BJ (cell line): ENCODE results near the gene FSTL3. TPM values are rescaled to one million over a fixed set of nuclear protein-coding genes. Genes with fewer than 3 reads are reported as not detected.
"Not testable (repeated sequence)": the region's sequence is repeated elsewhere in the genome, so short reads cannot be mapped to it uniquely, and the experiment has no call there.

ENCODE experiments used
- CTCF ChIA-PET: fragments of 350-600 bp; formaldehyde crosslinking; extraction: SDS; loops from one replicate; lab custom pipeline; 2021; ENCODE audit warnings: antibody characterized with exemption, inconsistent platforms; lab: Yijun Ruan, JAX
- POLR2A ChIA-PET: fragments of 300-600 bp; sonication (Branson Sonifier 250); formaldehyde crosslinking; extraction: SDS; loops from one replicate; lab custom pipeline; 2021; ENCODE audit warnings: antibody characterized with exemption; lab: Charles Lee
- DNase-seq: peaks from one replicate; pipeline ENCODE4 v3.0.0-alpha.2; 2011; ENCODE audit warnings: low read depth
- H3K27me3 ChIP-seq: 2 replicates; pipeline ENCODE4 v1.6.0; 2011; ENCODE audit warnings: low read length; ENCODE audit not compliant: control insufficient read depth, insufficient read depth
- H3K36me3 ChIP-seq: 2 replicates; pipeline ENCODE4 v1.5.1; 2011; ENCODE audit warnings: low read length; ENCODE audit not compliant: control insufficient read depth, insufficient read depth
- H3K4me3 ChIP-seq: 2 replicates; pipeline ENCODE4 v1.5.1; 2011; ENCODE audit warnings: low read depth, mild to moderate bottlenecking, control low read depth, low read length
- polyA plus RNA-seq: library from polyadenylated mRNA; depleted of rRNA; stranded (reverse); fragments of >200 nt; gene quantifications from 2 replicates; pipeline ENCODE4 v1.2.3, GENCODE V29; 2011
- TF ChIP-seq, protein P1 (sequence below): IDR thresholded peaks from 2 replicates; pipeline ENCODE4 v1.5.1; 2011; ENCODE audit warnings: low read depth, mild to moderate bottlenecking, control low read depth, inconsistent platforms, low read length, moderate library complexity; ENCODE audit not compliant: insufficient read depth

Gene FSTL3
- polyA plus RNA-seq, 1 experiment, result 83.2 TPM

DNA sequence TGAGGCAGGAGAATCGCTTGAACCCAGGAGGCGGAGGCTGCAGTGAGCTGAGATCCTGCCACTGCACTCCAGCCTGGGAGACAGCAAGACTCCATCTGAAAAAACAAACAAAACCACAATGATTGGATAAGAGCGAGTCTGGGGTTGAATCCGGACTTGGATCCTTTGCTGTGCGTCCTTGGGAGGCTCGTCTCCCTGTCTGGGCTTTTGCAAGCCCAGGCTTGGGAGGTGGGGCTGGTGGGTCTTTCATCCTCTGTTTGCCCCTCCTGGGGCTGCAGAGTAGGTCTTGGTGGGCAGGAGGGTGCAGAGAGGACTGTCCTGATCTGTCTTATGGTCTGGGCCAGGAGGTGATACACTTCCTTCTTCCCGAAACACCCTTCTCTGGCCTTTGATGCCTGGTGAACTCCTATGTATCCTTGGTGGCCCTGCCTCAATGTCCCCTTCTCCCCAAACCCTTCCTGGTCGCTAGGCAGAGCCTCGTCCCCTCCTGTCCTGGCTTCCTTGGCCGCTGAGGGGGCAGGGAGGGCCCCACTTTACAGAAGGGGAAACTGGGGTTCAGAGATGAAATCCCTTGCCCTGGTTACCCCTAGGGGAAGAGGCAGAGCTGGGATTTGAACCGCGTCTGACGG, 49.4 kb downstream of the FSTL3 start:
- Histone ChIP-seq H3K4me3 (no peak overlapping the region), H3K27me3 (peaks cover 2% of the 10 kb centered on the region; the same call in 1 of the 2 replicates), H3K36me3 (no peaks in the 10 kb centered on the region)
- CTCF ChIA-PET, result interaction anchor here (1.7 kb wide), 1 partner anchor 9 kb away, joined by 7 read pairs; no protein-coding TSS in a partner anchor
- DNase-seq, result no peak
- POLR2A ChIA-PET, result no interaction called here
- TF ChIP-seq, protein P1, sequence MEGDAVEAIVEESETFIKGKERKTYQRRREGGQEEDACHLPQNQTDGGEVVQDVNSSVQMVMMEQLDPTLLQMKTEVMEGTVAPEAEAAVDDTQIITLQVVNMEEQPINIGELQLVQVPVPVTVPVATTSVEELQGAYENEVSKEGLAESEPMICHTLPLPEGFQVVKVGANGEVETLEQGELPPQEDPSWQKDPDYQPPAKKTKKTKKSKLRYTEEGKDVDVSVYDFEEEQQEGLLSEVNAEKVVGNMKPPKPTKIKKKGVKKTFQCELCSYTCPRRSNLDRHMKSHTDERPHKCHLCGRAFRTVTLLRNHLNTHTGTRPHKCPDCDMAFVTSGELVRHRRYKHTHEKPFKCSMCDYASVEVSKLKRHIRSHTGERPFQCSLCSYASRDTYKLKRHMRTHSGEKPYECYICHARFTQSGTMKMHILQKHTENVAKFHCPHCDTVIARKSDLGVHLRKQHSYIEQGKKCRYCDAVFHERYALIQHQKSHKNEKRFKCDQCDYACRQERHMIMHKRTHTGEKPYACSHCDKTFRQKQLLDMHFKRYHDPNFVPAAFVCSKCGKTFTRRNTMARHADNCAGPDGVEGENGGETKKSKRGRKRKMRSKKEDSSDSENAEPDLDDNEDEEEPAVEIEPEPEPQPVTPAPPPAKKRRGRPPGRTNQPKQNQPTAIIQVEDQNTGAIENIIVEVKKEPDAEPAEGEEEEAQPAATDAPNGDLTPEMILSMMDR, result no peak

DNA sequence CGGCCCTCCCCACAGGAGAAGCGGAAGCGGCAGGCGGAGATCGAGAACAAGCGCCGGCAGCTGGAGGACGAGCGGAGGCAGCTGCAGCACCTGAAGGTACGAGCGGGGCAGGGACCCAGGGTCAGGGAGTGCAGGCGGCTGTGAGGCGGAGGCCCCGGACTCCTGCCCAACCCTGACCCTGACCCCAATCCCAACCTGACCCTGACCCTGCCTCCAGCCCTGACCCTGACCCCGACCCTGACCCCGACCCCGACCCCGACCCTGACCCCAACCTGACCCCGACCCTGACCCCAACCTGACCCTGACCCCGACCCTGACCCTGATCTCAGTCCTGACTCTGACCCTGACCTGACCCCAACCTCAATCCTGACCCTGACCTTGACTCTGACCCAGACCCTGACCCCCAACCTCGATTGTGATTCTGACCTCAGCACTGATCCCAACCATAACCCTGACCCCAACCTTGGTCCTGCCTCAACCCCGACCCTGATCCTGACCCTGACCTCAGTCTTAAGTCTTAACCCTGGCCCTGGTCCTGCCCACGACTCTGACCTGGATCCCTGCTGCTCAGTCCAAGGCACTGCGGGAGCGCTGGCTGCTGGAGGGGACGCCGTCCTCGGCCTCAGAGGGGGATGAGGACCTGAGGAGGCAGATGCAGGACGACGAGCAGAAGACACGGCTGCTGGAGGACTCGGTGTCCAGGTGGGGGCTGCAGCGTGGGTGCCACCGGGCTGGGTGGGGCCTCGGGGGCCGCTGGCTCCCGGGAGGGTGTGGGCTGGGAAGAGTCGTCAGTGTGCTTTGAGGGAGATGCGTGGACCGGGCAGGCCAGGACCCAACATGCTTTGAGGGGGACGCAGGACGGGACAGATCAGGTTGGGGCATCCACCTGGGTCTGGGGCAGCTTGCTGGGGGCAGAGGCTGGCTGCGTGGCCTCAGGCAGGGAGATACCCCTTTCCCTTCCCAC, 51.1 kb downstream of the FSTL3 start:
- no peaks in the 10 kb centered on the region for H3K36me3 ChIP-seq
- ChIA-PET POLR2A (no interaction called here), CTCF (interaction anchor here (1.0 kb wide), 1 partner anchor 64 kb away, joined by 3 read pairs; no protein-coding TSS in a partner anchor)
- TF ChIP-seq, protein P1, result no peak
- H3K27me3 ChIP-seq, result no peaks in the 10 kb centered on the region
- no peak for DNase-seq
- H3K4me3 ChIP-seq, result no peak overlapping the region

DNA sequence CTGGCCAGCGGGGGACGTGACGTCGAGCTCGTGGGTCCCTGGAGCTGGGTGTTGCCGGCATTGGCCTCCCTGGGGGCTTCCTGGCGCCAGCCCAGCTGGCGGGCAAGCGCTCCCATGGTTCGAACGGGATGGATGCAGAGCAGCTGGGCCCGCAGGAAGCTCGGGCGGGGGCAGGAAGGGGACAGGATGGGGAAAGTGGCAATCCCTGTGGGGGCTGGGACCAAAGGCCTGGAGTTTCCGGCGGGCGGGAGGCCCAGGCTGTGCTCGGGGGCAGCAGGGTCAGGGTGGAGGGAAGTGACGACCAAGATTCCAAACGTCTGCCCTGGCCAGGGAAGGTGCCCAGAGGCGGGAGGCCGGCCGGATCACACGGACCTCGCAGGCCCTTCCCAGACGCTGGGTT, 51.8 kb downstream of the FSTL3 start:
- no peaks in the 10 kb centered on the region for H3K36me3 ChIP-seq
- ChIA-PET CTCF (interaction anchor here (1.0 kb wide), 1 partner anchor 64 kb away, joined by 3 read pairs; no protein-coding TSS in a partner anchor), POLR2A (no interaction called here)
- no peaks in the 10 kb centered on the region for H3K27me3 ChIP-seq
- H3K4me3 ChIP-seq, result no peak overlapping the region
- TF ChIP-seq, protein P1, result no peak
- no peak for DNase-seq

DNA sequence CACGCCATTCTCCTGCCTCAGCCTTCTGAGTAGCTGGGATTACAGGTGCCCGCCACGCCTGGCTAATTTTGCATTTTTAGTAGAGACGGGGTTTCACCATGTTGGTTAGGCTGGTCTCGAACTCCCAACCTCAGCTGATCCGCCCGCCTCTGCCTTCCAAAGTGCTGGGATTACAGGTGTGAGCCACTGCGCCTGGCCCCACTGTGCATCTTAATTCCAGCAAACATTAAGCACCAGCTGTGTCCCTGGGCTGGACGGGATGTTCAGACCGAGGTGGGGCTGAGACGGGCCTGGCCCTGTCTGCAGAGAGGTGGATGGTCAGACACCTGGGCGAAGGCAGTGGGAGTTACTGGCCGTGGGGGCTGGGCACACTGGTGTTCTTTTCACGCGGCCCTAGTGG, 53.4 kb downstream of the FSTL3 start:
- H3K27me3 ChIP-seq, DNase-seq, H3K36me3 ChIP-seq, H3K4me3 ChIP-seq, CTCF ChIA-PET, POLR2A ChIA-PET: not testable (repeated sequence)

DNA sequence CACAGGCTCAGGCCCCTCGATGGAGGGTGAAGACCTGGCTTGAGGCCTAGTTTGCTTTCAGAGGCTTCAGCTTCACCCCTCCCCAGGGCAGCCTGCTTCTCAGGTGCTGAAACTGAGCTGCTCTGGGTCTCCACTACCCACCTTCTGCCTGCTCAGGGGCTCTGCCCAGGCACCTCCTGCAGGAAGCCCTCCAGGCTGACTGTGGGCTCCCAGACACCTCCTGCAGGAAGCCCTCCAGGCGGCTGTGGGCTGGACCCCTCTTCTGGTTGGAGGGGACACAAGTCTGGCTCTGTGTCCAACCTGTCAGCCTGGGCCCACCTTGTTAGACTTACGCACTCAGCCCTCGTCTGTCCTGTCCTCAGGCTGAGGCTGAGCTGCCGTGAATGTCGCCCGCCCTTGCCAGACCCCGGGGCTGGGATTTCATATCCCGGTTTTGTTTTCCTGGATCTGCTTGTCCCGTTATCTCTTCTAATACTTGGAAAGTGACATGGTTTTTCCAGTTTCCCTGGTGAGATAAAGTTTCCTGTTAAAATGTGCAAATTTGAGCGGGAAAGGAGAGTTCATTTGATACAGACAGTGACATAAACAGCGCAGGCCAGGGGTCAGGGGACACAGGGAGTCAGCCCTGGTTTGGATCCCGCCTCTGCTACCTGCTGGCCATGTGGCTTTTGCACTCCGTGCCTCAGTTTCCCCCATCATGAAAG, 53.9 kb downstream of the FSTL3 start:
- no peak overlapping the region for H3K4me3 ChIP-seq
- no peak for DNase-seq
- H3K27me3 ChIP-seq, result no peaks in the 10 kb centered on the region
- H3K36me3 ChIP-seq, result no peaks in the 10 kb centered on the region
- ChIA-PET POLR2A (no interaction called here), CTCF (interaction anchor here (0.9 to 1.9 kb wide), 3 partner anchors 13 to 146 kb away, joined by 3 to 4 read pairs (median 3); no protein-coding TSS in a partner anchor)
- TF ChIP-seq, protein P1, result no peak
